AG09319 (cell line): ENCODE measurements around the gene MAGEA9.
"Not testable (repeated sequence)": the region's sequence is repeated elsewhere in the genome, so short reads cannot be mapped to it uniquely, and the experiment has no call there.

ENCODE experiments used
- DNase-seq: peaks from one replicate; pipeline ENCODE4 v3.0.0-alpha.2; 2010; ENCODE audit warnings: low read depth; ENCODE audit errors: extremely low read depth
- TF ChIP-seq, protein P1 (sequence below): IDR thresholded peaks from 2 replicates; pipeline ENCODE4 v1.5.1; 2011; ENCODE audit warnings: low read depth, mild to moderate bottlenecking, inconsistent platforms, low read length, moderate library complexity

MAGEA9 gene

DNA sequence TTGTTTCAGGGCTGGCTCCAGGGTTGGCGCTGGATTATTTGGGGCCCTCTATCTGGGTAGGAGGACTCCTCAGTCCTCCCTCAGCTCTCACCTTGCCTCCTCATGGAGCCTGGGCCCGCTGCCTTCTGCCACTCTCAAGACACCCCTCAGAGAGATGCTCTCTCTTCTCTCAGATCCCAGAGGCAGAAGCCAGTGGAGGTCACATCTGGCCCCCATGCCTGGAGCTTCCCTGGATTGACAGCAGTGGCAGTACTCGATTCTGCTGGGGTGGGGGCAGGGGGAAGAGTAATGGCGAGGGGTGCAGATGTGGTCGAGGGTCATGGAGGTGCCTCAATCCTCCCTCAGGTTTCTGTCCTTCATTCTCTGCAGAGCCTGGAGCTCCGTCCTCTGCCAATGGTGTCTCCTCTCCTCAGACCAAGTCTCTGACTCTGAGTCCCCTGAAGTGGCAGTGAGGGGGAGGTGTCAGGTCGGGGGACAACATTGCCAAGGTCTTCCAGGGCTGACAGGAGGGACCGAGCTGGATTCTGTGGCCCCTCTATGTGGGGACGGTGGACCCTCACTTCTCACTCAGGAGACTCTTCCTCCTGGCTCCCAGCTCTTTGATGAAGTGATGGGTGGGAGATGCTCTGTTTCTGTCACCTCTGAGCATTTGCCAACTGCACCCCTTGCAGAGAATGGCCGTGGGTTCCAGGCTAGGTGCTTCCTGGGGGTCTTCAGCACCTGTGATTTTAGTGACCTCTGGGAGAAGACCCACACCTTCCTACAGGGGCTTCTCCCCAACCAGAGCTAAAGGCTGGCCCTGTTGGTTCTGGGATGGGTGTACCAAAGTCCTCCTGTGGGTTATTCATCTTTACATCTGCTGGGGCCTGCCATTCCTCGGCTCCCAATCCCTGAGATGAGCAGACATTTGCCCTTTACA, 18.8 kb upstream of the MAGEA9 start:
- TF ChIP-seq, protein P1, sequence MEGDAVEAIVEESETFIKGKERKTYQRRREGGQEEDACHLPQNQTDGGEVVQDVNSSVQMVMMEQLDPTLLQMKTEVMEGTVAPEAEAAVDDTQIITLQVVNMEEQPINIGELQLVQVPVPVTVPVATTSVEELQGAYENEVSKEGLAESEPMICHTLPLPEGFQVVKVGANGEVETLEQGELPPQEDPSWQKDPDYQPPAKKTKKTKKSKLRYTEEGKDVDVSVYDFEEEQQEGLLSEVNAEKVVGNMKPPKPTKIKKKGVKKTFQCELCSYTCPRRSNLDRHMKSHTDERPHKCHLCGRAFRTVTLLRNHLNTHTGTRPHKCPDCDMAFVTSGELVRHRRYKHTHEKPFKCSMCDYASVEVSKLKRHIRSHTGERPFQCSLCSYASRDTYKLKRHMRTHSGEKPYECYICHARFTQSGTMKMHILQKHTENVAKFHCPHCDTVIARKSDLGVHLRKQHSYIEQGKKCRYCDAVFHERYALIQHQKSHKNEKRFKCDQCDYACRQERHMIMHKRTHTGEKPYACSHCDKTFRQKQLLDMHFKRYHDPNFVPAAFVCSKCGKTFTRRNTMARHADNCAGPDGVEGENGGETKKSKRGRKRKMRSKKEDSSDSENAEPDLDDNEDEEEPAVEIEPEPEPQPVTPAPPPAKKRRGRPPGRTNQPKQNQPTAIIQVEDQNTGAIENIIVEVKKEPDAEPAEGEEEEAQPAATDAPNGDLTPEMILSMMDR: no peak
- no peak for DNase-seq

DNA sequence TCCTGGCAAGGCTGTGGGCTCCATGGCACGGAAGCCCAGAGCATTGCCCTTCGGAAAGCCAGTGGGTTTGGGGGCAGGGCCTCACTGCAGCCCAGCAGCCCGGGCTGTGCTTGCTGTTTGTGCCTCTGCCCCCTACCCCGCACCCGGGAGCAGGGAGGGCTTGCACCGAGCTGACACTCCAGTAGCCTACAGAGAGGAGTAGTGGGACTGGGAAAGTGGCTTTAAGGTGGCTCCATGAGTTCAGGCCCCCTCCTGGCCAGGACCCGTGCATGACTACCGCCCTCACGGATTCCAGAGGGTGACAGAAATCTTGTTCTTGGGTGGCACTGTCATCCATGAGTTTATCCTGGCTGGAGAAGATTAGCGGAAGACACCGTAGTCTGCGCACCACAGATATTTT, 11.4 kb upstream of the MAGEA9 start:
- not testable (repeated sequence) for DNase-seq

DNA sequence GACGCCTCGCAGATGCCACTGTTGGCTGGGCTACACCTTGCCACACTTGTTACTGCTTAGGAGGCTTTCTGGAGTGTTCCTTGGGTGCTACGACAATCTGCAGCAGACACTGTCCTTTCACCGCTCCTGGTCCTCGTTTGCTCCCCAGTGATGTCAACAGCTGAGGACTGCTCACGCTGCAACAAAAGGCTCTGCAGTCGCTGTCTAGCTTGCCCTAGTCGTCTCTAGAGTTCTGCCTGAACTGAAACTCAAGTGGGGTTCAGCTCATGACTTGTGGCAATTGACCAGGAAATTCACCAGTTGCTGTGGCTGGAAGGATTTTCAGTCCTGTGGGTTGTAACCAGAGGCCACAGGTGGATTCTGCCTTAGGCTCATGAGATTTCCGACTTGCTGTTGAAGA, 8.7 kb upstream of the MAGEA9 start:
- not testable (repeated sequence) for DNase-seq

DNA sequence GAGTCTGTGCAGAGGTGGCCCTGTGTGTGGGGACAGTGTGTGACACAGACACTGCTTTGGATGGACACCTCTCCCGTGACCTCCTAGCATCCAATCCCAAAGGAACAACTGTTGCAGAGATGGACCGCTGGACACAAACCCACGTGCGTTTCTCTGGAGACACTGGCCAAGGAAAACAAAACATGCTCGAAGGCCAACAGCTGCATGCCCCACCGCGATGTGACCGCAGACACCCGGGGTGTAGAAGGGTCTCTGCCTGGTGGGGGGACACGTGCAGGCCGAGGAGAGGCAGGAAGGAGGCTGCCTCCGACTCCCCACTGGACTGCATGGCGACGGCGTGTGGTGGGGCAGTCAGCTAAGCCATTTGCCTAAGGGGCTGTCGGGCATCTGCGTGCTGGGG, 8.0 kb upstream of the MAGEA9 start, which contains the start of gene HSFX1:
Gene HSFX1 (plus strand): TSS at position 301 of the 400 bp plus-strand sequence. CDS start 614 bp downstream, outside the sequence.
- DNase-seq: not testable (repeated sequence)

DNA sequence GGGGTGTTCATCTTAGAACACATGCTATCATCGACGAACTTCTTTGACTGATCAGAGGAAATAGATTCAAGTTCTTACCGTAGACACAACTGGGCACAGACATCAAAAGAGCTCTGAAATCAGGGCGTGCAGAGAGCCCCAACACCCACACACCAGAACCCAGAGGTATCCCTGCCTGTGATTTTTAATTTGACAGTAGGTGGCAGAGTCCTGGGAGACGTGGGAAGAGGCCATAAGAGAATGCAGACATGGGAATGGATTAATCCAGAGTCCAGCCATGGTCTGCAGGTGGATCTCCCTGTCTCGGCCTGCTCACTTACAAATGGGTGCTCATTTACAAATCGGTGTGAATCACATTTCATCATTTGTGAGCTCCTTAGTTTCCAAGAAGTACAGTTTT, 3.7 kb upstream of the MAGEA9 start:
- not testable (repeated sequence) for DNase-seq

DNA sequence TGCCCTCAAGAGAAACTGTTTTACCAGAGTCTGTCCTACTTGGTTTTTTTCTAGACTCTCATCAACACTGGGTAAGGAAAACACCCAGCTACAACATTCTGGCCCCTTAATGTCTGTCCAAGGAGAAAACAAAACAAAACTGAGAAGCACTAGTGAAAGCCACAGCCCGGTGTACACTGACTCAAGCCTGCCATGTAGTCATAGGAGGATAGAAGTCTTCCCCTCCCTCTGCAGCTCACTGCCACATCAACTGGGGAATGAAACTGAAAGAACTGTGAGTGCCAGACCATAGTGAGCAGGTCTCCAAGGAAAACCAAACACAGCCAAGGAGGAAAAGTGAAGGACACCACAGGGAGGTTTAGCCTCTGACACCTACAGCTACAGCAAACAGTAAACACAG, 13.8 kb downstream of the MAGEA9 start:
- DNase-seq: not testable (repeated sequence)

DNA sequence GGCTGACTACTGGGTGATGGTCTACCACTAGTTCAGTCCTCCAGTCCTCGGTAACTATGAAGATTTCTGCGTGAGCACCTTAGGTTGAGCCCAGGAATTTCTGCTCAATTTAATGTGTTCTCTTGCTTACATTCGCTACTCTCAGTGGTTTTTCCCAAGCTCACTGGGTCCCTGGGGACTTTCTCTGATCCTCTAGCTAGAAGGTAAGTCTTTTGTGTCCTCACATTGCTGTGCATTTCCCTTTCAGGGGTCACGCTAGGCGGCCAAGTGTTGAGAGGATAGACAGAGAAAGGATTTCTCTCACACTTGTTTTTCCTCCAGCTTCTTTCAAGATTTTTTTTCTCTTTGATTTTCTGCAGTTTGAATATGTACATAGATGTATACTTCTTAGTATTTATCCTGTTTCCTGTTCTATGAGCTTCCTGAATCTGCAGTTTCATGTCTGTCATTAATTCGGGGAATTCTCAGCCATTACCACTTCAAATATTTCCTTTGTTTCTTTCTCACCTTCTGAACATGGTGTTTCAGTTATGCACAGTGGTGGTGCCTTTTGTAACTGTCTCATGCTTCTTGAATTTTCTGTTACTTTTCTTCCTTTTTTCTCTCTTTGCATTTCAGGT, 17.5 kb downstream of the MAGEA9 start:
- TF ChIP-seq, protein P1: no peak
- DNase-seq: no peak

DNA sequence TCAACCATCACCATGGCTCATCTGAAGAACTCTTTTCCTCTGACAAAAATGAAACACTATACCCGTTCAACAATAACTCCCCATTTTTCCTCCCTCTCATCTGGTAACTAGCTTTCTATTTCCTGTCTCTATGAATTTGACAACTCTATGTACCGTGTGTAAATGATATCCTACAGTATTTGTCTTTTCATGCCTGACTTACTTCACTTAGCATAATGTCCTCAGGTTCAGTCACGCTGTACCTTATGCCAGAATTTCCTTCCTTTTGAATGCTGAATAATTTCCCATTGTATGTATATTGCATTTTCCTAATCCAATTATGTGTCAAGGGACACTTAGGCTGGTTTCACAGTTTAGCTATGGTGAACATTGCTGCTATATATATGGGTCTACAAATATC, 18.2 kb downstream of the MAGEA9 start:
- no peak for DNase-seq
- TF ChIP-seq, protein P1: no peak

DNA sequence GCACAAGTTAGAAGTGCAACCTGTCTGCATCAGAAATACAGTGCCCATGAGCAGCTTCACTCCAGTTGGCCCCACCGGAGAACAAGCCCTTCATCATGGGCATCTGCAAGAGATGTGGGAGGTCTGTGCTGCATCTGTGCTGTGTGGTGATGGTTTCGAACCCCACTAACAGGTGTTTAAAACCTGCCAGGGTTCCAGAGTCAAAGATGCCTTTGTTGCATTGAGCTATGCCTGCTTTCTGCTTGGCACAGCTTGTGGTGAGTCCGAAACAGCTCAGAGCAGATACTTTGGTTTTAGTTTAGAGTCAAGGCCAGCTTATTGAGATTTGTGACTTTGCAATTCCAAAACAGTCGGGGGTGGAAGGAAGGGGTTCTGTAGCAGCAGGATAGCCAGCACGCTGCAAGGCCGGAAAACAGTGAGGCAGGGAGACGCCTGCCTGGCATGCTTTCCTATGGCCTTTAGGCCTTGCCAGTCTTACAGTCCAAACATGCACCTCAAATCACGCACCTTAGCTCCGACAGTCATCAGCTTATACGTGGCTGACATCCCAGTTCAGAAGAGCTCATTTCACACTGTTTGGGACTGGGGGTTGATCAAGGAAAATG, 21.8 kb downstream of the MAGEA9 start:
- no peak for DNase-seq
- TF ChIP-seq, protein P1: no peak

DNA sequence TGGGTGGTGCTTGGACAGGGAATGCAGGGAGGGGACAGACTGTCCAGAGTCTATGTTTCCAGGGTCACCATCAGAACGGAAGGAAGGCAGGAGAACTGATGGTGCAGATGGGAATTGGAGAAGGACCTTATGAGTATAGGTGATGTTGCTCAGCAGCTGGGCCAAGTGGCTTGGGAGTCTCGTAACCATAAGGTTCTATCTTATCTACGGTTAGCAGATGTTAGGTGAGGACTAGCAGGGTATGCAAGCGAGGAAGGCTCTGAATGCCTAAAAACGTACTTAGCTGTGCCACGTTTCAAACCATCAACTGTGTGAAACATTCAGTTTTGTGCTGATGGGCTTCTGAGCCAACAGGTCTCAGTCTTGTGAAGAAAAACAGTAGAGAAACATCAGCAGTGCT, 22.4 kb downstream of the MAGEA9 start:
- TF ChIP-seq, protein P1: no peak
- no peak for DNase-seq
